ENCODE measurements around the gene ACTN4.
A peak's percentile ranks its signal among the peaks of the same experiment; 100 is the strongest.

The ACTN4 gene

DNA sequence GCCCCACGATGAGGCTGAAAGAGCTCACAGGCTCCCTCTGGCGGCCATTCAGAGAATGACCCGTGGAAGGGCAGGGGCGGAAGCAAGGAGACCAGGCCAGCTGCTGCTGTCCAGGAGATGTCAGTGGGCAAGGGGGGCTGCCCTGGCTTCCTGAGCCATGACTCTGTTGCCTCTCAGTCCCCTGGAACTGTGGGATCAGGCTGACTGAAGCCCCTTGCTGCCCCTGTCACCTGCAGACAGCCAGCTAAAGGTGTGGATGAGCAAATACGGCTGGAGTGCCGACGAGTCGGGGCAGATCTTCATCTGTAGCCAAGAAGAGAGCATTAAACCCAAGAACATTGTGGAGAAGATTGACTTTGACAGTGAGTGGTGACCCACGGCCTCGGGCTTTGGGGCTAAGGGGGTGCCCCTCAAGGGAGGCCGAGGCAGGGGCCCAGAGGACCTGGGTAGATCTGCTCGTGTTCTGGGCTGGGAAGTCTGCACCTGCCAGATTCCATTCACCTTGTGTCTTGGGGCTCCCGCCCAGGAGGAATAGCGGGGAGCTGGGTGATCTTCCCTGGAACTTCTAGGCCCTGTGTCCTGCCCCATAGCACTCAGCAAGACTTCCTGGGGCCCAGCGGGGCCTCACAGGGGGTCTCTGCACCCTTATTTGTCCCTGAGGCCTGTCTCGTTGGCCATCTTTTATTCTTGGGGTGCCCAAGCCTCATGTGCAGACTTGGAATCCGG is 12.5 kb upstream of the ACTN4 start:
- TF ChIP-seq, protein P1, sequence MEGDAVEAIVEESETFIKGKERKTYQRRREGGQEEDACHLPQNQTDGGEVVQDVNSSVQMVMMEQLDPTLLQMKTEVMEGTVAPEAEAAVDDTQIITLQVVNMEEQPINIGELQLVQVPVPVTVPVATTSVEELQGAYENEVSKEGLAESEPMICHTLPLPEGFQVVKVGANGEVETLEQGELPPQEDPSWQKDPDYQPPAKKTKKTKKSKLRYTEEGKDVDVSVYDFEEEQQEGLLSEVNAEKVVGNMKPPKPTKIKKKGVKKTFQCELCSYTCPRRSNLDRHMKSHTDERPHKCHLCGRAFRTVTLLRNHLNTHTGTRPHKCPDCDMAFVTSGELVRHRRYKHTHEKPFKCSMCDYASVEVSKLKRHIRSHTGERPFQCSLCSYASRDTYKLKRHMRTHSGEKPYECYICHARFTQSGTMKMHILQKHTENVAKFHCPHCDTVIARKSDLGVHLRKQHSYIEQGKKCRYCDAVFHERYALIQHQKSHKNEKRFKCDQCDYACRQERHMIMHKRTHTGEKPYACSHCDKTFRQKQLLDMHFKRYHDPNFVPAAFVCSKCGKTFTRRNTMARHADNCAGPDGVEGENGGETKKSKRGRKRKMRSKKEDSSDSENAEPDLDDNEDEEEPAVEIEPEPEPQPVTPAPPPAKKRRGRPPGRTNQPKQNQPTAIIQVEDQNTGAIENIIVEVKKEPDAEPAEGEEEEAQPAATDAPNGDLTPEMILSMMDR (IDR thresholded peaks at IDR 0.05; ENCODE audit: insufficient read depth, low read length, missing control alignments) = peak; percentile 89
- H3K4me3 ChIP-seq (ENCODE audit: low read depth, low read length) = no peak overlapping the region
- CTCF ChIA-PET = interaction anchor here (0.6 to 8.4 kb wide), 43 partner anchors 8 to 732 kb away, joined by 3 to 112 read pairs (median 4); partner anchors contain the start of genes ACTN4, EIF3K, FAM98C and MAP4K1
- no peak for DNase-seq (ENCODE audit: low read depth, low spot score)
- POLR2A ChIA-PET = interaction anchor here (0.7 to 1.9 kb wide), 4 partner anchors 16 to 299 kb away, joined by 3 to 6 read pairs (median 4); partner anchors contain the start of genes EIF3K, FAM98C and PSMD8

DNA sequence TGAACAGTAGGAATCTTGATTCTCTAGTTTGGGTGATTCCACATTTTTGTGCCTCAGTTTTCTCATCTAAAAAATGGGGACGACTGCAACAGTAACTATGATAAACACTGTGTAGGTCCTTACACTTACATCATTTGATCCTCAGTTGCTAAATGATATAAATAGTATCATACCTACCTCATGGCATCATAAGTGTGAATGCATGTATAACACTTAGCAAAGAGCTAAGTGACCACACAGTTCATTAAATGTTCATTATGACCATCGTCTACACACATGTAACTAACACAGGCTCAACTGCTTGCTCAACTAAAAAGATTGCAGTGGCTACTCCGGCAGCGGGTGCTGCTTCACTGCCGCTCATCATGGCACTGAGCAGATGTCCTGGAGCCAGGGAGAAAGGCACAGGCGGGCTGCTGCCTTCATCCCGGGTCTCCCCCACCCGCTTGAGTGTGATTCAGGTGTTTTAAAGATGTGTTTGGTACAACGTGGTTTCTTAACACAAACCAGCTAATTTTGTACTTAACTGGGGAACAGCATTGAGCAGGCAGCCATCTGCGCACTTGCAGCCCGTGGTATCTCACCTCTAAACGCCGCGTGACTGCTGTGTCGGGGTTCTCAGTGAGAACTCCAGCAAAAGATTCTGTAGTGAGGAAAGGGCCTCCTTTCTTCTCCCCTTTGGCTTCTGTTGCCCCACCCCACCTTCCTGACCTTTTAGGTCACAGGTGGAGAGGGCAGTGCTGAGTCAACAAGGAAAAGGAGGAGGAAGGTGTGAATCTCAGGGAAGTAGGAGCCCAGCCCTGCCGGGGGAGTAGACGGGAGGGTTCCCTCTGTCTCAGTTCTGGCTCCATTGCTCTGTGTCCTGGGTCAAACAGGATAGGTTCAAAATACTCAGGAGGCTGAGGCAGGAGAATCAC is 11.7 kb upstream of the ACTN4 start:
- ChIA-PET CTCF (interaction anchor here (0.6 to 8.4 kb wide), 29 partner anchors 9 to 733 kb away, joined by 3 to 112 read pairs (median 4); partner anchors contain the start of genes ACTN4, EIF3K, FAM98C and MAP4K1), POLR2A (no interaction called here)
- DNase-seq (ENCODE audit: low read depth, low spot score) = no peak
- H3K4me3 ChIP-seq (ENCODE audit: low read depth, low read length) = no peak overlapping the region
- TF ChIP-seq, protein P1 (IDR thresholded peaks at IDR 0.05; ENCODE audit: insufficient read depth, low read length, missing control alignments) = no peak

DNA sequence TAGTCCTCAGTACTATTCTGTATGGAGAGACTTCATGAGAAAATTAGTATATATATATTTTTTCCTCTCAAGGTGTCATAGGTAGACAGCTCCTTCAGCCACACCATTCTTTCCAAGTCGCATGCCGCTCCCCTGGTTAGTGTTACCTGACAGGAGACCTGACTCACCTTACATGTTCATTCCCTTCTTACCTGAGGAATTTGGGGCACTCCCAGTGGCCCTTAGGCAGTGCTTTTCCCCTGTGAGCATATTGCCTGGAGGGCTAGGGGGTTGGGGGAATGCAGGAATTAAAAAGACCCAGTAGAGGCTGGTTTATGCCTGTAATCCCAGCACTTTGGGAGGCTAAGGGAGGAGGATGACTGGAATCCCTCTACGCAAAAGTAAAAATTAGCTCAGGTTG is 9.0 kb upstream of the ACTN4 start:
- POLR2A ChIA-PET = interaction anchor here (0.7 kb wide), 1 partner anchor 9 kb away, joined by 3 read pairs; the partner anchor contains the start of gene ACTN4

DNA sequence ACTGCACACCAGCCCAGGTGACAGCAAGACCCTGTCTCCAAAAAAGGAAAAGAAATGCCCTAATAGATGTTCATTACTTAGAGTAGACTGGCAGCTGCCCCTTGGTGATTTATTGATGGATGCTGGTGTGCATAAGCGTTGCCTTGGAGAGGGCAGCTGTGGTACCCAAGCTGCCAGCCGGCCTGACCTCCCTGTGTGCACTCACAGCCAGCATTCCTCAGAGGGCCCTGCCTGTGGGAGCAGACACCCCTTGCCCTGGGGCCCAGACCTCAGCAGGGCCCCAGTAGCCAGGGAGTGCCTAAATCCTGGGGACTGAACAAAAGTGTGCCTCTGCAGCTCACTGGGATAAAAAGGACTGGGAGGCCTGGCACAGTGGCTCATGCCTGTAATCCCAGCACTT is 7.8 kb upstream of the ACTN4 start:
- POLR2A ChIA-PET = no interaction called here
- CTCF ChIA-PET = interaction anchor here (0.9 to 8.4 kb wide), 6 partner anchors 9 to 290 kb away, joined by 3 to 112 read pairs (median 52); partner anchors contain the start of genes ACTN4, EIF3K, FAM98C and MAP4K1
- TF ChIP-seq, protein P1 (IDR thresholded peaks at IDR 0.05; ENCODE audit: insufficient read depth, low read length, missing control alignments) = no peak
- no peak for DNase-seq (ENCODE audit: low read depth, low spot score)
- H3K4me3 ChIP-seq (ENCODE audit: low read depth, low read length) = no peak overlapping the region

More for the DNA sequence above, 9.0 kb upstream of the ACTN4 start:
- no peak for DNase-seq (ENCODE audit: low read depth, low spot score)
- TF ChIP-seq, protein P1 (IDR thresholded peaks at IDR 0.05; ENCODE audit: insufficient read depth, low read length, missing control alignments) = no peak
- no peak overlapping the region for H3K4me3 ChIP-seq (ENCODE audit: low read depth, low read length)
- CTCF ChIA-PET = interaction anchor here (0.6 to 8.4 kb wide), 9 partner anchors 10 to 856 kb away, joined by 3 to 112 read pairs (median 43); partner anchors contain the start of genes ACTN4, EIF3K, FAM98C and MAP4K1

DNA sequence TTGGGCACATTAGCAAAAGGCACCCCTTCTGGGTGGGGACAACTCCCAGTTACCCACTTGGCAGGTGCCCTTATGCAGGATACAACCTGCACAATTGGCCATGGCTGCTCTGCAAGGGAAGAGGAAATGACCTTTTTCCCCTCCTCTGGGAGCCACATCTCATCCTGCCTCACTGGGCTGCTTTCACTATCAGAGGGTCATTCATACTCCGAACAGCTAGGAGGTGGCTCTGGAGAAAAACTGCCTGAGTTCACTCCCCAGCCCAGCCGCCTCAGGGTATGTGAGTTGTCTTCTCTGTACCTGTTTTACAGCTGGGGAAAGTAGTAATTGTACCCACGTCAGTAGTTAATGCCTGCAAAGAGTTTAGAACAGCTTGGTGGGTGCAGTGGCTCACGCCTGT is 7.1 kb upstream of the ACTN4 start:
- no peak overlapping the region for H3K4me3 ChIP-seq (ENCODE audit: low read depth, low read length)
- CTCF ChIA-PET = interaction anchor here (0.8 to 8.4 kb wide), 7 partner anchors 93 to 290 kb away, joined by 3 to 112 read pairs (median 5); partner anchors contain the start of genes FAM98C, MRPS12 and SARS2
- POLR2A ChIA-PET = no interaction called here
- TF ChIP-seq, protein P1 (IDR thresholded peaks at IDR 0.05; ENCODE audit: insufficient read depth, low read length, missing control alignments) = no peak
- no peak for DNase-seq (ENCODE audit: low read depth, low spot score)

Measured in AG04449 (cell line).